IMR-90 (cell line): ENCODE results near the gene SYCP3. TPM values are rescaled to one million over a fixed set of nuclear protein-coding genes. Genes with fewer than 3 reads are reported as not detected.

Experiments
- ATAC-seq: fragments of 200-7000 bp; cut with Tn5 transposase; 2 replicates; pipeline ENCODE4 v1.9.1; 2020; ENCODE audit warnings: low read depth, mild to moderate bottlenecking, moderate library complexity
- BruUV-seq: library from RNA; stranded (reverse); fragments of 400-500 nt; replicated peaks from 2 replicates; lab custom pipeline; 2021; lab: Mats Ljungman, UMichigan
- CTCF ChIA-PET: fragments of 300-600 bp; formaldehyde crosslinking; extraction: SDS; loops from one replicate; lab custom pipeline; 2021; ENCODE audit warnings: antibody characterized with exemption; lab: Yijun Ruan, JAX
- POLR2A ChIA-PET: fragments of 300-600 bp; sonication (Branson Sonifier 250); formaldehyde crosslinking; loops from one replicate; lab custom pipeline; 2022; ENCODE audit warnings: antibody characterized with exemption; ENCODE audit not compliant: unreplicated experiment; lab: Charles Lee
- DNase-seq: peaks from one replicate; pipeline ENCODE4 v3.0.0; 2013
- H2AFZ ChIP-seq: replicated peaks from 2 replicates; pipeline ENCODE3; 2013; ENCODE audit warnings: low read length, mild to moderate bottlenecking; ENCODE audit not compliant: poor library complexity
- H2AK5ac ChIP-seq: 2 replicates; pipeline ENCODE4 v1.6.1; 2013; ENCODE audit warnings: low read depth, low read length, inconsistent platforms
- H2AK9ac ChIP-seq: replicated peaks from 2 replicates; pipeline ENCODE3; 2013; ENCODE audit warnings: mild to moderate bottlenecking, low read depth, low read length, moderate library complexity; ENCODE audit not compliant: poor library complexity
- H2BK120ac ChIP-seq: 2 replicates; pipeline ENCODE4 v1.6.1; 2013; ENCODE audit warnings: low read depth, low read length, inconsistent platforms
- H2BK15ac ChIP-seq: 3 replicates; pipeline ENCODE4 v1.6.1; 2013; ENCODE audit warnings: low read depth, low read length, inconsistent platforms
- H2BK20ac ChIP-seq: 2 replicates; pipeline ENCODE4 v1.6.1; 2013; ENCODE audit warnings: low read depth, mild to moderate bottlenecking, inconsistent platforms, low read length, moderate library complexity
- H2BK5ac ChIP-seq: 2 replicates; pipeline ENCODE4 v1.6.1; 2013; ENCODE audit warnings: mild to moderate bottlenecking, low read depth, low read length, inconsistent platforms; ENCODE audit not compliant: poor library complexity, severe bottlenecking
- H3K14ac ChIP-seq: replicated peaks from 2 replicates; pipeline ENCODE4 v1.6.1; 2013; ENCODE audit warnings: low read depth, low read length, inconsistent platforms
- H3K18ac ChIP-seq: 2 replicates; pipeline ENCODE4 v1.6.1; 2013; ENCODE audit warnings: low read depth, low read length, control low read depth
- H3K23ac ChIP-seq: 2 replicates; pipeline ENCODE4 v1.6.1; 2013; ENCODE audit warnings: low read depth, low read length, inconsistent platforms
- H3K27ac ChIP-seq: 2 replicates; pipeline ENCODE4 v1.5.1; 2013; ENCODE audit warnings: mild to moderate bottlenecking, control low read depth, low read length; ENCODE audit not compliant: insufficient read depth
- H3K27me3 ChIP-seq: 2 replicates; pipeline ENCODE4 v1.6.1; 2013; ENCODE audit warnings: low read length; ENCODE audit not compliant: control insufficient read depth, insufficient read depth
- H3K36me3 ChIP-seq: 2 replicates; pipeline ENCODE4 v1.6.1; 2013; ENCODE audit warnings: low read length, mixed read lengths; ENCODE audit not compliant: control insufficient read depth, insufficient read depth
- H3K4ac ChIP-seq: 2 replicates; pipeline ENCODE4 v1.6.1; 2013; ENCODE audit warnings: low read depth, low read length, inconsistent platforms
- H3K4me1 ChIP-seq: 2 replicates; pipeline ENCODE4 v1.6.1; 2013; ENCODE audit warnings: low read length, mixed read lengths; ENCODE audit not compliant: control insufficient read depth, insufficient read depth
- H3K4me2 ChIP-seq: 2 replicates; pipeline ENCODE4 v1.6.1; 2013; ENCODE audit warnings: low read depth, mild to moderate bottlenecking, control low read depth, low read length, moderate library complexity
- H3K4me3 ChIP-seq: 2 replicates; pipeline ENCODE4 v1.5.1; 2013; ENCODE audit warnings: low read depth, mild to moderate bottlenecking, control low read depth, low read length, moderate library complexity; ENCODE audit not compliant: insufficient read depth
- H3K56ac ChIP-seq: 2 replicates; pipeline ENCODE4 v1.6.1; 2013; ENCODE audit warnings: low read length, inconsistent platforms; ENCODE audit not compliant: insufficient read depth; ENCODE audit errors: extremely low read depth
- H3K79me1 ChIP-seq, 2 experiments: 2 replicates each; pipeline ENCODE4 v1.6.1; 2013; ENCODE audit warnings: low read length in 2 of 2, inconsistent platforms in 1 of 2, low read depth in 1 of 2
- H3K9ac ChIP-seq: 2 replicates; pipeline ENCODE4 v1.6.1; 2013; ENCODE audit warnings: low read depth, low read length, control low read depth
- H3K9me1 ChIP-seq: 2 replicates; pipeline ENCODE4 v1.6.1; 2013; ENCODE audit warnings: low read length, inconsistent platforms; ENCODE audit not compliant: insufficient read depth
- H3K9me3 ChIP-seq: 2 replicates; pipeline ENCODE4 v1.6.1; 2013; ENCODE audit warnings: low read length; ENCODE audit not compliant: control insufficient read depth, insufficient read depth
- H4K20me1 ChIP-seq: 2 replicates; pipeline ENCODE4 v1.6.1; 2013; ENCODE audit warnings: low read length, inconsistent platforms; ENCODE audit not compliant: insufficient read depth
- H4K5ac ChIP-seq: 2 replicates; pipeline ENCODE4 v1.6.1; 2013; ENCODE audit warnings: mild to moderate bottlenecking, low read depth, low read length, control low read depth
- H4K8ac ChIP-seq, 2 experiments: 2 replicates each; pipeline ENCODE4 v1.6.1; 2013; ENCODE audit warnings: low read depth in 2 of 2, low read length in 2 of 2, control low read depth in 1 of 2, inconsistent platforms in 1 of 2
- H4K91ac ChIP-seq: 2 replicates; pipeline ENCODE4 v1.6.1; 2013; ENCODE audit warnings: low read depth, low read length, inconsistent platforms; ENCODE audit not compliant: insufficient read depth
- BHLHE40 ChIP-seq: fragments of 150-350 bp; IDR thresholded peaks from 2 replicates; pipeline ENCODE4 v1.6.1; 2016; ENCODE audit warnings: mild to moderate bottlenecking, low read depth, low read length
- CEBPB ChIP-seq: IDR thresholded peaks from 2 replicates; pipeline ENCODE4 v1.6.1; 2012; ENCODE audit warnings: low read depth, low read length, improper control_type of control experiment
- FOS ChIP-seq: fragments of 150-350 bp; IDR thresholded peaks from 2 replicates; pipeline ENCODE4 v1.6.1; 2016; ENCODE audit warnings: low read depth, low read length
- MXI1 ChIP-seq: IDR thresholded peaks from 2 replicates; pipeline ENCODE4 v1.6.1; 2012; ENCODE audit warnings: low read depth, mild to moderate bottlenecking, low read length, moderate library complexity, borderline replicate concordance
- POLR2A ChIP-seq: IDR thresholded peaks from 2 replicates; pipeline ENCODE4 v1.6.1; 2012; ENCODE audit warnings: mild to moderate bottlenecking, low read depth, low read length
- RCOR1 ChIP-seq: IDR thresholded peaks from 2 replicates; pipeline ENCODE4 v1.6.1; 2012; ENCODE audit warnings: mild to moderate bottlenecking, low read length, improper control_type of control experiment; ENCODE audit not compliant: insufficient replicate concordance
- RFX5 ChIP-seq: IDR thresholded peaks from 2 replicates; pipeline ENCODE4 v1.8.0; 2012; ENCODE audit warnings: low read depth, mild to moderate bottlenecking, low read length, moderate library complexity
- WGBS, 2 experiments: methylation state at CpG; one replicate each; pipeline versions ENCODE4 v1.1.5 to v1.1.7; 2013; ENCODE audit warnings: missing lambda C conversion rate in 2 of 2; ENCODE audit not compliant: insufficient read length in 1 of 2; ENCODE audit errors: extremely low coverage in 2 of 2; 5-methylcytosine and 5-hydroxymethylcytosine counted together
- dilution Hi-C: fragments of 300-500 bp; cut with HindIII; formaldehyde crosslinking; loops from one replicate; pipeline ENCODE4 v1.14.3; 2018; ENCODE audit warnings: low sequenced_read_pairs; ENCODE audit not compliant: unreplicated experiment
- in situ Hi-C: fragments of 300-500 bp; cut with MboI; formaldehyde crosslinking; loops from 3 replicates; pipeline ENCODE4 v1.14.3; 2019; ENCODE audit warnings: low sequenced_read_pairs, inconsistent platforms, mixed read lengths
- intact Hi-C: fragments of 100-400 bp; cut with micrococcal nuclease; formaldehyde crosslinking; loops from 2 replicates; pipeline ENCODE4 v1.10.0; 2022
- microRNA-seq, 2 experiments: library from miRNA; stranded (forward) in 1 of 2; unstranded in 1 of 2; fragments of 10-50 nt in 1 of 2; fragments of <30 nt in 1 of 2; gene quantifications in 1 of 2; microRNA quantifications in 1 of 2; one replicate each; pipeline versions ENCODE3 to v1.1.0; 2013 to 2020; ENCODE audit not compliant: insufficient read depth in 1 of 2, insufficient read length in 1 of 2, unreplicated experiment in 1 of 2
- polyA plus RNA-seq, 3 experiments: library from polyadenylated mRNA; depleted of rRNA; stranded (reverse); fragments of >200 nt; gene quantifications; 2 replicates each; pipeline ENCODE4 v1.2.3, GENCODE V29; 2012; ENCODE audit warnings: low replicate concordance in 1 of 3
- small RNA-seq, 5 experiments: library from RNA; depleted of rRNA; stranded (forward); fragments of <200 nt; gene quantifications; one replicate each; pipeline ENCODE3, GENCODE V24; 2012
- total RNA-seq: library from RNA; depleted of rRNA; stranded (reverse); fragments of >200 nt; gene quantifications from 2 replicates; pipeline ENCODE4 v1.2.3, GENCODE V29; 2012; rRNA removed
- TF ChIP-seq, protein P1 (sequence below): fragments of 150-350 bp; IDR thresholded peaks from 2 replicates; pipeline ENCODE4 v1.6.1; 2016; ENCODE audit warnings: low read depth, mild to moderate bottlenecking, low read length, moderate library complexity, borderline replicate concordance

SYCP3 gene
- total and polyA plus RNA-seq, 2 of the 4 experiments (the other 2 are of a cell fraction), result 0.07 TPM; not detected in 1

DNA sequence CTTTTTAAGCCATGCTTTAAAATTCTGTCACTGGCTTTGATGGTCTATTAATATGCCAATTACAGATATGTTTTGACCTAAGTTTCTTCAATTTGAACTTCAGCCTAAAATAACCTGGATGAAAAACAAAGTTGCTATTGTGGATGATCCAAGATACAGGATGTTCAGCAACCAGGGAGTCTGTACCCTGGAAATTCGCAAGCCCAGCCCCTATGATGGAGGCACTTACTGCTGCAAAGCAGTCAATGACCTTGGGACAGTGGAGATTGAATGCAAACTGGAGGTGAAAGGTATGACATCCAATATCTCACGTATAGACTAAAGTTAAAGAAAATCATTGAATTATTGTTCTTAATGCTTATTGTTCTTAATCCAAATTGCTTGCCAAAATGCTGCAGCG, 59.0 kb downstream of the SYCP3 start:
- Histone ChIP-seq H3K9me3 (no peaks in the 10 kb centered on the region), H3K4me1 (no peaks in the 10 kb centered on the region), H3K27ac (no peak overlapping the region), H3K36me3 (no peaks in the 10 kb centered on the region), H3K14ac (no peak overlapping the region), H3K9me1 (no peaks in the 10 kb centered on the region), H3K18ac (no peak overlapping the region), H3K9ac (no peak overlapping the region), H3K23ac (no peak overlapping the region), H3K27me3 (peaks cover 1% of the 10 kb centered on the region; the same call in 1 of the 2 replicates), H3K4ac (no peak overlapping the region), H2AK9ac (no peak overlapping the region), H2BK5ac (no peak overlapping the region), H2BK15ac (no peak overlapping the region), H4K8ac (no peak overlapping the region), H3K4me2 (no peak overlapping the region), H2AFZ (no peak overlapping the region), H4K5ac (no peak overlapping the region), H4K20me1 (no peaks in the 10 kb centered on the region), H2AK5ac (no peak overlapping the region), H3K4me3 (no peak overlapping the region), H3K56ac (no peak overlapping the region), H4K91ac (no peak overlapping the region), H2BK120ac (no peak overlapping the region), H2BK20ac (no peak overlapping the region), H3K79me1 (no peaks in the 10 kb centered on the region)
- no TSS peak for BruUV-seq
- ATAC-seq (no peak), DNase-seq (no peak)
- CTCF ChIA-PET, result no interaction called here
- WGBS, 2 experiments, result no CpG with 5 or more reads among the region's 3 CpGs
- dilution Hi-C loops, result no loop called here
- POLR2A ChIA-PET, result no interaction called here
- intact Hi-C loops, result no loop called here
- in situ Hi-C loops, result no loop called here
- TF ChIP-seq BHLHE40 (no peak), POLR2A (no peak), FOS (no peak), CEBPB (no peak), RFX5 (no peak), RCOR1 (no peak), MXI1 (no peak)
- TF ChIP-seq, protein P1, sequence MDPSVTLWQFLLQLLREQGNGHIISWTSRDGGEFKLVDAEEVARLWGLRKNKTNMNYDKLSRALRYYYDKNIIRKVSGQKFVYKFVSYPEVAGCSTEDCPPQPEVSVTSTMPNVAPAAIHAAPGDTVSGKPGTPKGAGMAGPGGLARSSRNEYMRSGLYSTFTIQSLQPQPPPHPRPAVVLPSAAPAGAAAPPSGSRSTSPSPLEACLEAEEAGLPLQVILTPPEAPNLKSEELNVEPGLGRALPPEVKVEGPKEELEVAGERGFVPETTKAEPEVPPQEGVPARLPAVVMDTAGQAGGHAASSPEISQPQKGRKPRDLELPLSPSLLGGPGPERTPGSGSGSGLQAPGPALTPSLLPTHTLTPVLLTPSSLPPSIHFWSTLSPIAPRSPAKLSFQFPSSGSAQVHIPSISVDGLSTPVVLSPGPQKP, result no peak

Small RNAs within 50 kb of the gene (microRNA-seq; reads per million reads assigned to microRNA genes)
- not detected for gene RNA5SP368 (ENCODE audit: insufficient read depth, insufficient read length)
- gene RNU6-101P (ENCODE audit: insufficient read depth, insufficient read length), result not detected
- gene RNY1P16 (ENCODE audit: insufficient read depth, insufficient read length), result not detected

Small RNAs within 50 kb of the gene (small RNA-seq; reads per million reads assigned to genes)
- 0 reads per million in 5 experiments for gene RNA5SP368
- 0 reads per million in 5 experiments for gene RNU6-101P
- gene RNY1P16, result 0 reads per million in 5 experiments

Other genes with a start within 250 kb of the SYCP3 start
- gene MYBPC1, start 144.5 kb downstream of the SYCP3 start, total RNA-seq, result not detected in 2 replicates
- gene MYBPC1, start 144.5 kb downstream of the SYCP3 start, polyA plus RNA-seq (2012; rRNA removed), result not detected in 2 replicates
- 8.1 and 18.6 TPM in 2 replicates for gene CHPT1, start 41.8 kb downstream of the SYCP3 start, total RNA-seq
- 11.4 and 11.7 TPM in 2 replicates for gene CHPT1, start 41.8 kb downstream of the SYCP3 start, polyA plus RNA-seq (2012; rRNA removed)
- gene GNPTAB, start 91.5 kb upstream of the SYCP3 start, total RNA-seq, result 24.2 and 28.9 TPM in 2 replicates
- gene GNPTAB, start 91.5 kb upstream of the SYCP3 start, polyA plus RNA-seq (2012; rRNA removed), result 14.1 and 16.0 TPM in 2 replicates
- gene DRAM1, start 138.1 kb upstream of the SYCP3 start, total RNA-seq, result 27.2 and 27.5 TPM in 2 replicates
- 15.8 and 20.0 TPM in 2 replicates for gene DRAM1, start 138.1 kb upstream of the SYCP3 start, polyA plus RNA-seq (2012; rRNA removed)